ENCODE data around the gene TMOD1. TPM values are rescaled to one million over a fixed set of nuclear protein-coding genes. Genes with fewer than 3 reads are reported as not detected.

TMOD1 gene
- total and polyA plus RNA-seq, 3 donors from 2014 or later, result 3.9 to 7.8 (median 3.9) TPM

DNA sequence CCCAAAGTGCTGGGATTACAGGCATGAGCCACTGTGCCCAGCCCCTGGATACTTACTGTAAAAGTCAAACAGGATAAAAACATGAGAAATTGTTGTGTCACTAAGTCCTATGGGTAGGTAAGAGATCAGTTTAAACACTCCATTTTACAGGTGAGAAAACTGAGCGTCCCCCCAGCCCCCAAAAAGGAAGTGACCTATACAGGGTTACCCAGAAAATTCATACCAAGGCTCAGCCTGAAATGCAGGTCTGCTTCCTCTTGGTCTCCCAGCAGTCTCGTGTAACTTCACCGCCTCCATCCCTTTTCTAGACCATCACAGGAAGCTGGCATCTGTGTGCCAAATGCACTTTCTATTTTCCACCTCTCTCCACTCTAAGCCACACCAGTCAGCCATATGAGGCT lies 57.2 kb downstream of the TMOD1 start:
- no peak overlapping the region for H3K4me3 ChIP-seq
- no peak for TF ChIP-seq POLR2A (IDR thresholded peaks at IDR 0.05)
- TF ChIP-seq, protein P1, sequence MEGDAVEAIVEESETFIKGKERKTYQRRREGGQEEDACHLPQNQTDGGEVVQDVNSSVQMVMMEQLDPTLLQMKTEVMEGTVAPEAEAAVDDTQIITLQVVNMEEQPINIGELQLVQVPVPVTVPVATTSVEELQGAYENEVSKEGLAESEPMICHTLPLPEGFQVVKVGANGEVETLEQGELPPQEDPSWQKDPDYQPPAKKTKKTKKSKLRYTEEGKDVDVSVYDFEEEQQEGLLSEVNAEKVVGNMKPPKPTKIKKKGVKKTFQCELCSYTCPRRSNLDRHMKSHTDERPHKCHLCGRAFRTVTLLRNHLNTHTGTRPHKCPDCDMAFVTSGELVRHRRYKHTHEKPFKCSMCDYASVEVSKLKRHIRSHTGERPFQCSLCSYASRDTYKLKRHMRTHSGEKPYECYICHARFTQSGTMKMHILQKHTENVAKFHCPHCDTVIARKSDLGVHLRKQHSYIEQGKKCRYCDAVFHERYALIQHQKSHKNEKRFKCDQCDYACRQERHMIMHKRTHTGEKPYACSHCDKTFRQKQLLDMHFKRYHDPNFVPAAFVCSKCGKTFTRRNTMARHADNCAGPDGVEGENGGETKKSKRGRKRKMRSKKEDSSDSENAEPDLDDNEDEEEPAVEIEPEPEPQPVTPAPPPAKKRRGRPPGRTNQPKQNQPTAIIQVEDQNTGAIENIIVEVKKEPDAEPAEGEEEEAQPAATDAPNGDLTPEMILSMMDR (IDR thresholded peaks at IDR 0.05), result no peak
- intact Hi-C loops (cut with DNase I; ENCODE audit: low total_unique reads), result loop anchor here (10.0 kb wide), 1 partner anchor 54 kb away; the partner anchor contains the start of gene TMOD1
- 68 to 73% methylated on average over 3 of the region's 3 CpGs for WGBS, 2 donors
- H3K36me3 ChIP-seq (ENCODE audit: low read depth, missing control alignments), result no peaks in the 10 kb centered on the region
- peaks cover 41% of the 10 kb centered on the region for H3K4me1 ChIP-seq
- peak overlapping the region; percentile 95 to 96 for H3K27ac ChIP-seq
- no peaks in the 10 kb centered on the region for H3K9me3 ChIP-seq
- DNase-seq, result no peak
- H3K27me3 ChIP-seq, result no peaks in the 10 kb centered on the region

DNA sequence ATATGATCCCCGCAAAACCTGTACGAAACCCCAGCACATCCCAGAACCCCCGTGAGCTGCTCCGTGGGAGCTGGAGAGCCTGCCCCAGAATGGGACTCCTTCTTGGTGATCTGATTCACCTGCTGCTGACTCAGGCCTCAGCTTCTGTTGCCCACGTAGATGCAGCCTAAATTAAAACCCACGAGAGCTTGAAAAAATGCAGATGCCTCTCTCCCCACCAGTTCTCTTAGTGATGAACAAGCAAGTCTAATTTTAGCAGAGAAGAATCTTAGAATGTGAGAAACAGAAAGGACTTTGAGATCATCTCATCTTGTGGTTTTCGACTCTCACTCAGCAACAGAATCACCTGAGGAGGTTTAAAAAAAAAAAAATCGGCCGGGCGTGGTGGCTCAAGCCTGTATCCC lies 57.6 kb downstream of the TMOD1 start:
- WGBS, 2 donors, result 77 to 83% methylated on average over 10 of the region's 10 CpGs
- intact Hi-C loops (cut with DNase I; ENCODE audit: low total_unique reads), result loop anchor here (10.0 kb wide), 1 partner anchor 54 kb away; the partner anchor contains the start of gene TMOD1
- peak overlapping the region; percentile 95 to 96 for H3K27ac ChIP-seq
- H3K4me3 ChIP-seq, result no peak overlapping the region
- no peak for DNase-seq
- no peaks in the 10 kb centered on the region for H3K9me3 ChIP-seq
- H3K27me3 ChIP-seq, result no peaks in the 10 kb centered on the region
- H3K36me3 ChIP-seq (ENCODE audit: low read depth, missing control alignments), result no peaks in the 10 kb centered on the region
- peaks cover 42% of the 10 kb centered on the region for H3K4me1 ChIP-seq
- no peak for TF ChIP-seq POLR2A (IDR thresholded peaks at IDR 0.05)
- TF ChIP-seq, protein P1 (IDR thresholded peaks at IDR 0.05), result no peak

DNA sequence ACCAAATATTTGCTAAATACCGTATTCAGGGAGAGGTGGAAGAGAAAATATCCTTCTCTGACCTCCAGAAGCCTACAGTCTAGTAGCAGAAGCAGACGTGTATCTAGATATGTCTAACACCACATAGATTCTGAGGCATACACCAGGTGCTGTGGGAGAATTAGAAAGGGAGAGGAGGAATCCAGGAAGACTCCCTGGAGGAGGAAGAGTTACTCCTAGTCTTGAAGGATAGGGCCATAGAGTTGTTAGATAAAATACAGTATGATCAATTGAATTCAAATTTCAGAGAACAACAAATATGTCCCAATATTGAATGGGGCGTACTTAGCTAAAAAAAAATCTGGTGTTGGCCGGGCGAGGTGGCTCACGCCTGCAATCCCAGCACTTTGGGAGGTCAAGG lies 58.7 kb downstream of the TMOD1 start:
- Histone ChIP-seq H3K27me3 (no peaks in the 10 kb centered on the region), H3K36me3 (ENCODE audit: low read depth, missing control alignments) (no peaks in the 10 kb centered on the region), H3K4me3 (no peak overlapping the region), H3K27ac (no peak overlapping the region), H3K9me3 (no peaks in the 10 kb centered on the region), H3K4me1 (peaks cover 40% of the 10 kb centered on the region)
- intact Hi-C loops (cut with DNase I; ENCODE audit: low total_unique reads), result no loop called here
- 82 to 83% methylated on average over 6 of the region's 6 CpGs for whole genome bisulfite sequencing, 2 donors
- DNase-seq, result no peak
- no peak for TF ChIP-seq POLR2A (IDR thresholded peaks at IDR 0.05)
- TF ChIP-seq, protein P1 (IDR thresholded peaks at IDR 0.05), result no peak

DNA sequence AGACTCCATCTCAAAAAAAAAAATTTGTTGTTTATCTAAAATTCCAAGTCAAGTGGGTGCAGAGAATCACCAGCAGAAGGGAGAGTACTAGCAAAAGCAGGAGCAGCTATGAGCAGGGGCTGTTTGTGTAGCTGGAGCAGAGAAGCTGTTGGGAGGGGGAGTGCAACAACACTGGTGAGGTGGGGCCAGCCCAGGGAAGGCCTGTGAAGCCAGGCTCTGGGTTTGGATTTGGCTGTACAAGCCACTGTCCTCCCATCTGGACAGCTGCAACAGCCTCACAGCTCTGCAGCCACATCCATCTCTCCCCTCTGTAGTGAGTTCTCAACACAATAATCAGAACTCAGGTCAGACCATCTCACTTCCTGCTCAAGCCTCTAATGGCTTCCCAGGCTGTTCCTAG lies 59.4 kb downstream of the TMOD1 start:
- no peak overlapping the region for H3K27ac ChIP-seq
- no peaks in the 10 kb centered on the region for H3K27me3 ChIP-seq
- TF ChIP-seq, protein P1 (IDR thresholded peaks at IDR 0.05), result no peak
- no peak for TF ChIP-seq POLR2A (IDR thresholded peaks at IDR 0.05)
- intact Hi-C loops (cut with DNase I; ENCODE audit: low total_unique reads), result no loop called here
- H3K4me1 ChIP-seq, result peaks cover 36% of the 10 kb centered on the region
- DNase-seq, result no peak
- H3K9me3 ChIP-seq, result no peaks in the 10 kb centered on the region
- no peaks in the 10 kb centered on the region for H3K36me3 ChIP-seq (ENCODE audit: low read depth, missing control alignments)
- H3K4me3 ChIP-seq, result no peak overlapping the region

DNA sequence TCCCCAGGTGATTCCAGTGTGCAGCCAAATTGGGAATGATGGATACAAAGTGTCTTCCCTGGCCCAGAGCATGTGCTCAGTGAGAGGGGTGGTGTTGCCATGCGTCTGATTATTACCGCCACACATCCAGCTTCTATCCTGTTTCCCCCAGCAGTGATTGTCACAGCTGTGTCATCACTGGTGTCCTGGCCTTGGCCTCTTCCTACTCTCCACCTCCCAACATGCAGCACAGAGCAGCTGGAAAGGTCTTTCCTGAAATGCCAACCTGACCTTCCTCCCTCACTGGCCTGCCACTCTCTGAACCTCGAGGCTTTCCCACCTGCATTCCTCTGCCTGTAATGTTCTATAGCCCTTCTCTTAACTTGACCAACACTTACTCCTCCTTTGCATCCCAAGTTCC lies 60.0 kb downstream of the TMOD1 start:
- no peaks in the 10 kb centered on the region for H3K9me3 ChIP-seq
- TF ChIP-seq, protein P1 (IDR thresholded peaks at IDR 0.05), result no peak
- TF ChIP-seq POLR2A (IDR thresholded peaks at IDR 0.05), result no peak
- H3K4me3 ChIP-seq, result no peak overlapping the region
- DNase-seq, result no peak
- no peaks in the 10 kb centered on the region for H3K36me3 ChIP-seq (ENCODE audit: low read depth, missing control alignments)
- H3K4me1 ChIP-seq, result peaks cover 32% of the 10 kb centered on the region
- intact Hi-C loops (cut with DNase I; ENCODE audit: low total_unique reads), result no loop called here
- WGBS, 2 donors, result 61 to 63% methylated on average over 3 of the region's 3 CpGs
- H3K27ac ChIP-seq, result no peak overlapping the region
- no peaks in the 10 kb centered on the region for H3K27me3 ChIP-seq

Data from testis (tissue), 3 donors.